Left cardiac atrium (tissue), 4 donors: Measurements from ENCODE around the gene AMOT. TPM values are rescaled to one million over a fixed set of nuclear protein-coding genes. Genes with fewer than 3 reads are reported as not detected.

Source experiments
- ATAC-seq, 2 donors: fragments of 200-7000 bp; cut with Tn5 transposase; one replicate each; pipeline ENCODE4 v1.9.1; 2020; ENCODE audit warnings: mild to moderate bottlenecking in 2 of 2, moderate library complexity in 2 of 2
- DNase-seq: peaks from one replicate; pipeline ENCODE4 v3.0.0-alpha.2; 2020
- intact Hi-C, 2 donors: fragments of 100-400 bp; cut with DNase I; formaldehyde crosslinking; loops; one replicate each; pipeline versions ENCODE4 v1.14.1 to v1.15.1; 2022 to 2023
- total RNA-seq, 2 donors: library from RNA; stranded (reverse); fragmentation: NEBNext Ultra II Directional; extraction: Animal tissue kit (Norgen Biotek cat#: 25700); gene quantifications; one replicate each; pipeline ENCODE4 v1.2.1, GENCODE V29; 2021
- donor health status: DM: no; HTN: yes; CAD: no.
- donor health status: DM: no; HTN: yes; CAD: no; lungs with severe emphysema.
- donor health status: DM: yes; HTN: yes; CAD: no.
- donor health status: Dilated cardiomyopathy.

The AMOT gene
- total RNA-seq, 2 donors from 2014 or later = 6.9 to 18.9 TPM

GRCh38 chrX:112808651-112809195 lies 31.9 kb downstream of the AMOT start:
- intact Hi-C loops = no loop called here
- ATAC-seq (no peak), DNase-seq (no peak)

GRCh38 chrX:112808007-112808406 lies 32.6 kb downstream of the AMOT start:
- intact Hi-C loops = no loop called here
- no peak for DNase-seq
- no peak for ATAC-seq

- intact Hi-C loops = no loop called here
- no peak for ATAC-seq
These were observed 37.6 kb downstream of the AMOT start for GRCh38 chrX:112803060-112803459.

GRCh38 chrX:112802541-112802940 lies 38.1 kb downstream of the AMOT start:
- no peak for ATAC-seq
- no peak for DNase-seq
- intact Hi-C loops = no loop called here

More at GRCh38 chrX:112803060-112803459, 37.6 kb downstream of the AMOT start:
- DNase-seq = no peak

DNA sequence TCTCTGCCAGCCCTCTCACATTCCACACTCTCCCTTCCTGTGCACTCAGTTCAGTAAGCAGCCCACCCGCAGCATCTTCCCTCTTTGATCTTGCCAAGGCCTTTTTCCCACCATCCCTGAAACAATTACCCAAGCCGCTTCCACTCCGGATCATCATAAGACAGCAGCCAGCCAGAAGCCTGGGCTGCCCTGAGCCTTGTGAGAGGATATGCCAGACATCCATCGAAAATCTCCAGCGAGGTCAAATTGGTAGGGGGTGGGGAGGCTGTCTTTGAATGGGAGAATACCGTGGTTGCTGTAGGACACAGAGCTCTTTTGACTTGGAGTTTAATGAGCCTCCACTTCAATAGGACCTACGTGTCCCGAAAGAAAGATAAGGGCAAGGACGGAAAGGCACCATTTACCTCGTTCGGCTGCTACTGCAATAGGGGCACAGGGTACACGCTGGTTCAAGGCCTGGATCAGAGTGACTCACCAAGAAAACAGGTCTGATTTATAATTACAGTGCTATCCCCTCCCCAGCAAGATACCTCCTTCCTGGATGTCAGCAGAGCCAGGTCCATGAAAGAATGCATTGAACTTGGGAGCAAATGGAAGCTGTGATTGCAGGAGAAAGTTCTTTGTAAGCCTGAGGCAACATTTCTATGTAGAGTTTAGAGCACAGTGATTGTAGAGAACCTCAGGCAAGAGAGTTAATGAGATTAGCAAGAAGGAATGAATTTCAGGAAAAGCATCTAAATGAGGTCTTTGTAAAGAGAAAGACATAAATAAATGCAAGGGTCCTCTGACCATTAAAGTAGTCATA lies 39.5 kb downstream of the AMOT start:
- intact Hi-C loops = no loop called here
- no peak for DNase-seq
- no peak for ATAC-seq

- ATAC-seq (no peak), DNase-seq (no peak)
- intact Hi-C loops = no loop called here
These were observed 41.2 kb downstream of the AMOT start for GRCh38 chrX:112799425-112799824.

DNA sequence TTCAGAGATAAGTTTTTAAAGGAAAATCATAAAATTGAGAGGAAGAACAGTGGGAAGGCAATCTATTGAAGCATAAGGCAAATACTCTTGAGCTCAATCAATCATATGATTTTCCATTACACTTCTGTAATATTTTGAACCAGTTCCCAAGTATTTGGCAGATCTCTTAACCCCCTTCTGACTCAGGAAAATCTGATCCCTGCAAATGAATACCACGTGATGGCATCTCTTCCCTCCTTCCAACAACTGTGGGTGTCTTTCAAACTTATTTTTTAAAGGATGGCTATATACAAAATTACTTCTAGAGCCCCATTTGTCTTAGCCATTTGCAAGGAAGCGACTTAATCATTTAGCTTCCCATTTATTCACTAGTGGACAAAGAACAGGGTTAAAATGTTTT lies 41.9 kb downstream of the AMOT start:
- intact Hi-C loops = no loop called here
- ATAC-seq = no peak
- DNase-seq = no peak

DNA sequence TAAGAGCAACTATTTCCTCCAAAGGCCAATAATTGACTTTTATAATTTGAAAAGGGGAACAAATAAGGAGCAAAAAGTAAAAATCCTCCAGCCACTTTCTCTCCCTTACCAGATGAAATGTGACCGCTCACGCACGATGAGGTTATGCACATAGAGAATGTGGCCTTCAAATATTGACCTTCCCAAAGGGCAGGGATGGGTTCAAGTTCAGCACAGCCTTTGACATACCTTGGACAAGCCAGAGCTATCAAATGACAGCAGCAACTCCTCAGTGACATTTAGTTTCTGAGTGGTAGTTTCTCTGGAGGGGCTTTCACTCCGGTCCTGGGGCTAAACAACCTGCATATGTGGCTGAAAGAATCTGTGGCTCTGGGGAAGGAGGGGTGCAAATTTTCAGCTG lies 50.7 kb downstream of the AMOT start:
- ATAC-seq = no peak
- no peak for DNase-seq
- intact Hi-C loops = no loop called here

DNA sequence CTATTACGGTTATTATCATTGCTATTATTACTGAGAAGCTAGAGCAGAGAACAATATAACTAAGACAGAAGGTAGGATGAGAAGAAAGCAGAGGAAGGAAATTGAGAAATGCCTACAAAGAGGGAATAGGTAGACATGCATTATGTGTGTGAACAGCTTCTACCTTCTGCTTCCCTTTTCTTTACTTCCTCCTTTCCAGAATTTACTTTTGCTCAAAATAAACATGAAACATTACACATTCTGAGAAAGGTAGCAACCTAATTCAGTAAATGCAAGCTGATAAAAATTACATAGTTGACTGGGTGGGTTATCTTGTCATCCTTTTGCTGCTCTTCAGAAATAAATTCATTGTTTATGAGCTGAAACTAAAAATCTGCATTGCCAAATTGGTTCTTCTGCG lies 54.6 kb downstream of the AMOT start:
- no peak for ATAC-seq
- intact Hi-C loops = no loop called here
- DNase-seq = no peak

- intact Hi-C loops = no loop called here
- no peak for ATAC-seq
- DNase-seq = no peak
These were observed 55.3 kb downstream of the AMOT start for GRCh38 chrX:112785344-112785743.

- intact Hi-C loops = no loop called here
- DNase-seq = no peak
- ATAC-seq = no peak
These were observed 55.9 kb downstream of the AMOT start for GRCh38 chrX:112784692-112785091.

- DNase-seq (no peak), ATAC-seq (no peak)
These were observed 61.5 kb downstream of the AMOT start for GRCh38 chrX:112779139-112779538.

DNA sequence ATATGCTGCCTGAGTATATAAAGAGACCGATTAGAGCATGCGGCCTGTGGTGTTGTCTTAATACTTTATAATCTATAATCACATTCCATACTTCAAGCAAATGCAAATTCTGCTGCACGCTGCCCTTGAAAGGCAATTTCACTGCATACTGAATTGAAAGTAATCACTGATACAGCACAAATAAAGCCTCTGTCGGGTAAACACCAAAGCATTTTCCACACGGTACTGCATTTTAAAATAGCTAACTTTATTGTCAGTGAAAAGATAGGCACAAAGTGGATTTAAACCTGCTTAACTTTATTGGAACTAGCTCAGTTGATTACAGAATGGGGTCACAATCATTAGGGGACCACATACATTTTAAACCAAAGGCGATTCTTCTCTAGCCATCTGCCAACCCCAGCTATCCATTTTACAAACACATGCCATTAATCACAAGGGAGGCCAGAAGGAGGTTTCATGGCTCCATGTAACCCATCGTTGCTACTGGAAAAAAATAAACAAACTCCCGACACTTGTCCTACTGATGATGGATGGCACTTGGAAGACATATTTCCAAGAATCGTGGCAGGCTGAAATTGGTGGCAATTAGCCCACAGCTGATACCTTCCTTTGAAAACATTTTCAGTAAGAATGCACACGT lies 65.9 kb downstream of the AMOT start:
- no peak for DNase-seq
- ATAC-seq = no peak
- intact Hi-C loops = no loop called here

More at GRCh38 chrX:112779139-112779538, 61.5 kb downstream of the AMOT start:
- intact Hi-C loops = no loop called here

DNA sequence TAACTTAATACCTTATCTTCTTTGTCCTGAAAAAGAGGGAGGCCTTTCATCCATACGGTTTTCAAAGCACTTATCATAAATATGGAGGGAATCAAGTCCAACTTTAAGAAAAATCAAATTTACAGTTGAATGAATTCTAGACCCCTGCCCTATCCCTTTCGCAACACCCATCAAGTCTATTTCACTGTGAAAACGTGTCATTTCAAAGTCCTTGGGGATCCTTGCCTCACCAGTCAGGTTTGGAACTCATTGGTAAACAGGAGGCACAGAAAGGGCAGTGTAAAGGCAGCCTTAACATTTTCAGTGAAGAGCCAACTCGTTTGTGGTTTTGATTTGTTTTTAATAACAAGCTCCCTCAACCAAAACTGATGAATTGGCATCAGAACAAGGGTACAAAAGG lies 66.5 kb downstream of the AMOT start:
- DNase-seq (no peak), ATAC-seq (no peak)
- intact Hi-C loops = no loop called here

GRCh38 chrX:112769034-112769433 lies 71.6 kb downstream of the AMOT start:
- ATAC-seq (no peak), DNase-seq (no peak)
- intact Hi-C loops = no loop called here

DNA sequence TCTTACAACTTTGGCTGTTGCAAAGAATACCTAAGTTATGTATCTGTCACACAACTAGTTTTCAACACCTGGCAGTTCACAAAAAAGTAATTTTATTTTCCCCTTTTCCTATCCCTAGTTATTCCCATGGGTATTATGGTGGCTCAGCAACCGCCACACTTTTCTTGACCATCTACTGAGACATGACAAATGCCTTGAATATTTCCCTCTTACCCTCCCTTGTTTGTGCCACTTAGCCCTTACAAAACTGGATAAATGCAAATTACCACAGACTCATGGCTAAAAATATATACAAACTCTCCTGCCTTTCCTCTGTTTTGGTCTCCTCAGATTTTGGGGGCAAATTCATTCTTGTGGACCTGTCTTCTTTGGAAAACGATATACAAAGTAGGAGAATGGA lies 72.1 kb downstream of the AMOT start:
- no peak for DNase-seq
- ATAC-seq = no peak
- intact Hi-C loops = no loop called here

DNA sequence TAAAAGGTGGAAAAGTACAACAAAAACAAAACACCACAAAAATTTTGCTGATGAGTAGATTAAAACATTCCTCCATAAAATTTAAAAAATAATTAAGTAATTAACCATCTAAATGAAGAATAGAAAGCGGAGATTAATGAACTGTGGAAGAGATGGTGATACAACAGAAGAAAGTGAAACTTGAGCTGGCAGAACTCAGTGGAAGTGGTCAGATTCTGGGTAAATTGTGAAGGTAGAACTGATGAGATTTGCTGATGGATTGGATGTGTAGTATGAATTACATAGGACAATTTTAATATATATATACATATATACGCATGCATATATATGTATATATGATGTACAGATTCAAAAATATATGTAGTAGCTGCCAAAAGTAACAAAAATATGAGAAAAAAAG lies 73.9 kb downstream of the AMOT start:
- no peak for ATAC-seq
- intact Hi-C loops = no loop called here
- no peak for DNase-seq

GRCh38 chrX:112761242-112762207 lies 79.1 kb downstream of the AMOT start:
- ATAC-seq (no peak), DNase-seq (no peak)
- intact Hi-C loops = no loop called here

DNA sequence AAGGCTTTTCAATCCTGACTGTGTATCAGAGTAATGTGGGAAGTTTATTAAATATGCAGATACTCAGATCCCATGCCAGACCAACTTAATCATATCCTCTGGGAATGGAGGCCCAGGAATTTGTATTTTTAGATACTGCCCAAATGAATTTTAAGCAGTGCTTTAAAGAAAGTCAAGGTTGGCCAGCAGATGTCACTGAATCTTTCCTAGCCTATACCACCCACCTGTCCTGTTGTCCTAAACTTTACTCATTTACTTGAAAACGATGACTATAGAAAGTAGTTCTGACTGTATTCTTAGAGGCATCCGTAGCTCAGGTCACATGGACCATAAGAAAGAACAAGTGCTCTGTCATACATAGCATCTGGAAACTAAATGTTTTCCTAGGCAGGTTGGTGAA lies 79.9 kb downstream of the AMOT start:
- ATAC-seq (no peak), DNase-seq (no peak)
- intact Hi-C loops = no loop called here

DNA sequence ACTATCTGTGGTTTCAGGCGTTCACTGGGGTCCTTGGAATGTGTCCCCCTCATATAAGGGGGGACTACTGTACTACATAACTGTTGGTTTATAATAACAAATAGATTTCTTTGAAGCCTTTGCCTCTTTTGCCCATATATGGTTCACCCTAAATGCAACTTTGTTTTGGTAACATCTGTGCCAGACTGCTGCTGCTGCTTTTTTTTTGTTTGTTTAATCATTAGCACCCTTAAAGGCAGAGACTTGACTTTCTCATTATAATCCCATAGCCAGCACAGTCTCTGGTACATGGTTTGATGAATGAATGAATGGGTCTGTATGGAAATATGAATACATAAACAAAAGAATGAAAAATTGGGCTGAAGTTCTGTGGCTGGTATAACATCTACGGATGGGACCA lies 80.7 kb downstream of the AMOT start:
- DNase-seq = no peak
- no peak for ATAC-seq
- intact Hi-C loops = no loop called here
